H1 (cell line): ENCODE measurements around the gene SLC25A24. TPM values are rescaled to one million over a fixed set of nuclear protein-coding genes. Genes with fewer than 3 reads are reported as not detected.

ENCODE experiments used
- CTCF ChIA-PET: fragments of 300-600 bp; sonication (Branson Sonifier 250); formaldehyde crosslinking; loops from one replicate; lab custom pipeline; 2021; ENCODE audit not compliant: partially characterized antibody; lab: Charles Lee
- POLR2A ChIA-PET: fragments of 300-600 bp; sonication (Branson Sonifier 250); formaldehyde crosslinking; loops from one replicate; lab custom pipeline; 2021; ENCODE audit warnings: inconsistent platforms; ENCODE audit not compliant: partially characterized antibody; lab: Charles Lee
- DNase-seq, 2 experiments: peaks; one replicate each; pipeline versions ENCODE4 v3.0.0 to v3.0.0-alpha.2; 2010 to 2022; ENCODE audit warnings: low spot score in 2 of 2, low read depth in 1 of 2, mixed read lengths in 1 of 2
- FAIRE-seq: peaks from 2 replicates; lab custom pipeline; 2011; peaks lifted over from hg19 to GRCh38; lab: Jason Lieb, UNC
- H2AFZ ChIP-seq: 2 replicates; pipeline ENCODE4 v1.8.1; 2012; ENCODE audit warnings: low read length, inconsistent platforms
- H2AK5ac ChIP-seq: 2 replicates; pipeline ENCODE4 v1.6.1; 2013; ENCODE audit warnings: low read depth, low read length
- H2BK120ac ChIP-seq: replicated peaks from 2 replicates; pipeline ENCODE3; 2013; ENCODE audit warnings: low read depth, low read length, inconsistent platforms
- H2BK12ac ChIP-seq: 2 replicates; pipeline ENCODE4 v1.6.1; 2013; ENCODE audit warnings: low read depth, low read length
- H2BK15ac ChIP-seq: 2 replicates; pipeline ENCODE4 v1.6.1; 2013; ENCODE audit warnings: low read length
- H2BK20ac ChIP-seq: 2 replicates; pipeline ENCODE4 v1.6.1; 2013; ENCODE audit warnings: low read length
- H2BK5ac ChIP-seq: 2 replicates; pipeline ENCODE4 v1.6.1; 2013; ENCODE audit warnings: low read depth, low read length
- H3K14ac ChIP-seq: 2 replicates; pipeline ENCODE4 v1.6.1; 2013; ENCODE audit warnings: inconsistent platforms; ENCODE audit not compliant: insufficient read length
- H3K18ac ChIP-seq: 2 replicates; pipeline ENCODE4 v1.6.1; 2013; ENCODE audit warnings: low read length; ENCODE audit errors: extremely low read depth
- H3K23ac ChIP-seq: 2 replicates; pipeline ENCODE4 v1.6.1; 2013; ENCODE audit warnings: inconsistent platforms; ENCODE audit not compliant: insufficient read length
- H3K23me2 ChIP-seq: 2 replicates; pipeline ENCODE4 v1.6.1; 2013; ENCODE audit warnings: low read depth, low read length
- H3K27ac ChIP-seq: 2 replicates; pipeline ENCODE4 v1.6.1; 2011; ENCODE audit warnings: low read depth, low read length, inconsistent platforms
- H3K27me3 ChIP-seq, 4 experiments: replicated peaks in 1 of 4; 1 replicate in 1 of 4; 2 replicates in 3 of 4; pipeline versions ENCODE4 v1.6.1 to v1.8.1; 2011 to 2013; ENCODE audit warnings: low read length in 3 of 4, mild to moderate bottlenecking in 3 of 4, inconsistent platforms in 2 of 4, mixed read lengths in 2 of 4, moderate library complexity in 1 of 4; ENCODE audit not compliant: control insufficient read depth in 3 of 4, insufficient read depth in 3 of 4; ENCODE audit errors: extremely low read depth in 1 of 4
- H3K36me3 ChIP-seq, 4 experiments: 2 replicates each; pipeline versions ENCODE4 v1.6.1 to v1.8.1; 2011 to 2013; ENCODE audit warnings: mild to moderate bottlenecking in 4 of 4, low read length in 3 of 4, moderate library complexity in 2 of 4, control low read depth in 1 of 4, inconsistent platforms in 1 of 4; ENCODE audit not compliant: insufficient read depth in 4 of 4, control insufficient read depth in 2 of 4
- H3K4ac ChIP-seq: replicated peaks from 2 replicates; pipeline ENCODE3; 2013; ENCODE audit warnings: low read length, low read depth, mixed read lengths, inconsistent platforms; ENCODE audit not compliant: insufficient read length
- H3K4me1 ChIP-seq, 4 experiments: replicated peaks in 1 of 4; 1 replicate in 1 of 4; 2 replicates in 3 of 4; pipeline versions ENCODE4 v1.6.1 to v1.8.1; 2011 to 2013; ENCODE audit warnings: low read length in 3 of 4, inconsistent platforms in 2 of 4, mixed read lengths in 1 of 4; ENCODE audit not compliant: insufficient read depth in 4 of 4, control insufficient read depth in 3 of 4
- H3K4me2 ChIP-seq, 2 experiments: 2 replicates each; pipeline versions ENCODE4 v1.6.1 to v1.8.1; 2011 to 2013; ENCODE audit warnings: low read depth in 2 of 2, low read length in 2 of 2, control low read depth in 1 of 2, inconsistent platforms in 1 of 2, mild to moderate bottlenecking in 1 of 2; ENCODE audit not compliant: insufficient read depth in 1 of 2
- H3K4me3 ChIP-seq, 4 experiments: fragments of 200-600, 300-600 bp in 1 of 4; sonication (generic), shearing (Covaris generic), sonication (Bioruptor Twin) in 1 of 4; 2 replicates each; pipeline versions ENCODE4 v1.5.1 to v1.8.1; 2011 to 2016; ENCODE audit warnings: low read length in 4 of 4, low read depth in 3 of 4, control low read depth in 2 of 4, inconsistent platforms in 2 of 4, mild to moderate bottlenecking in 2 of 4, mixed read lengths in 1 of 4, moderate library complexity in 1 of 4; ENCODE audit not compliant: insufficient read depth in 2 of 4; ENCODE audit errors: extremely low read depth in 1 of 4
- H3K56ac ChIP-seq: replicated peaks from 2 replicates; pipeline ENCODE3; 2013; ENCODE audit warnings: low read depth, mild to moderate bottlenecking, mixed read lengths, low read length, inconsistent platforms; ENCODE audit not compliant: insufficient read length
- H3K79me1 ChIP-seq: 2 replicates; pipeline ENCODE4 v1.6.1; 2013; ENCODE audit warnings: low read depth, low read length, control low read depth
- H3K79me2 ChIP-seq, 2 experiments: 2 replicates each; pipeline versions ENCODE4 v1.6.1 to v1.8.1; 2012 to 2013; ENCODE audit warnings: low read length in 2 of 2, mild to moderate bottlenecking in 2 of 2, inconsistent platforms in 1 of 2; ENCODE audit not compliant: insufficient read depth in 2 of 2, control insufficient read depth in 1 of 2
- H3K9ac ChIP-seq, 4 experiments: replicated peaks in 1 of 4; 1 replicate in 1 of 4; 2 replicates in 3 of 4; pipeline versions ENCODE4 v1.6.1 to v1.8.1; 2011 to 2013; ENCODE audit warnings: low read depth in 3 of 4, low read length in 3 of 4, control low read depth in 2 of 4, mild to moderate bottlenecking in 2 of 4, moderate library complexity in 2 of 4, inconsistent platforms in 1 of 4; ENCODE audit errors: extremely low read depth in 1 of 4
- H3K9me3 ChIP-seq, 2 experiments: 2 replicates each; pipeline versions ENCODE4 v1.6.1 to v1.8.1; 2012 to 2013; ENCODE audit warnings: mild to moderate bottlenecking in 2 of 2, moderate library complexity in 2 of 2, control low read depth in 1 of 2, inconsistent platforms in 1 of 2, low read depth in 1 of 2, low read length in 1 of 2, mixed read lengths in 1 of 2; ENCODE audit not compliant: insufficient read depth in 2 of 2
- H4K20me1 ChIP-seq, 2 experiments: replicated peaks in 1 of 2; 2 replicates each; pipeline versions ENCODE3 to v1.8.1; 2011 to 2013; ENCODE audit warnings: inconsistent platforms in 2 of 2, low read length in 2 of 2, mild to moderate bottlenecking in 1 of 2; ENCODE audit not compliant: insufficient read depth in 2 of 2, control insufficient read depth in 1 of 2
- H4K5ac ChIP-seq: 2 replicates; pipeline ENCODE4 v1.6.1; 2013; ENCODE audit warnings: low read length, low read depth, mixed read lengths, inconsistent platforms; ENCODE audit not compliant: insufficient read length
- H4K8ac ChIP-seq: 2 replicates; pipeline ENCODE4 v1.8.0; 2013; ENCODE audit warnings: mild to moderate bottlenecking, moderate library complexity, low read length, inconsistent platforms; ENCODE audit not compliant: insufficient read depth; ENCODE audit errors: extremely low read depth
- H4K91ac ChIP-seq: replicated peaks from 2 replicates; pipeline ENCODE3; 2013; ENCODE audit warnings: low read length, mixed read lengths, inconsistent platforms; ENCODE audit not compliant: insufficient read length
- CBX5 ChIP-seq: fragments of 300-800, 300-1000 bp; sonication (generic); IDR thresholded peaks from 2 replicates; pipeline ENCODE4 v1.7.1; 2016; ENCODE audit warnings: antibody characterized with exemption, low read length, low read depth
- CBX8 ChIP-seq: fragments of 300-800, 300-1000 bp; sonication (generic); IDR thresholded peaks from 2 replicates; pipeline ENCODE4 v1.7.1; 2016; ENCODE audit warnings: low read depth, low read length, borderline replicate concordance
- CHD1 ChIP-seq: IDR thresholded peaks from 2 replicates; pipeline ENCODE4 v1.6.1; 2012; ENCODE audit warnings: low read depth, low read length, improper control_type of control experiment
- CHD2 ChIP-seq: IDR thresholded peaks from 2 replicates; pipeline ENCODE4 v1.6.1; 2012; ENCODE audit warnings: low read length, improper control_type of control experiment
- CTBP2 ChIP-seq: IDR thresholded peaks from 2 replicates; pipeline ENCODE4 v1.7.0; 2011; ENCODE audit warnings: borderline replicate concordance, mild to moderate bottlenecking, moderate library complexity, mixed read lengths, low read length; ENCODE audit not compliant: insufficient read depth, insufficient read length
- FOSL1 ChIP-seq: IDR thresholded peaks from 2 replicates; pipeline ENCODE4 v1.6.1; 2011; ENCODE audit warnings: mild to moderate bottlenecking, low read depth, low read length, moderate library complexity; ENCODE audit not compliant: insufficient read depth
- KDM1A ChIP-seq: fragments of 200-600, 300-600 bp; sonication (generic); IDR thresholded peaks from 2 replicates; pipeline ENCODE4 v1.7.1; 2016; ENCODE audit warnings: mild to moderate bottlenecking, low read length, borderline replicate concordance
- MAFK ChIP-seq: IDR thresholded peaks from 2 replicates; pipeline ENCODE4 v1.6.1; 2012; ENCODE audit warnings: low read depth, mild to moderate bottlenecking, improper control_type of control experiment, low read length
- NRF1 ChIP-seq: IDR thresholded peaks from 2 replicates; pipeline ENCODE4 v1.6.1; 2011; ENCODE audit warnings: mild to moderate bottlenecking, low read depth, low read length, improper control_type of control experiment
- POLR2A ChIP-seq, 2 experiments: IDR thresholded peaks; 1 replicate in 1 of 2; 2 replicates in 1 of 2; pipeline ENCODE4 v1.6.1; 2011; ENCODE audit warnings: low read depth in 2 of 2, low read length in 2 of 2, mild to moderate bottlenecking in 2 of 2; ENCODE audit errors: control extremely low read depth in 1 of 2
- RNF2 ChIP-seq: fragments of 200-900, 300-1000 bp; sonication (generic); IDR thresholded peaks from 2 replicates; pipeline ENCODE4 v1.7.1; 2016; ENCODE audit warnings: borderline replicate concordance, low read depth, mild to moderate bottlenecking, antibody characterized with exemption, low read length; ENCODE audit not compliant: poor library complexity, severe bottlenecking; ENCODE audit errors: missing control alignments
- RXRA ChIP-seq: IDR thresholded peaks from 2 replicates; pipeline ENCODE4 v1.6.1; 2011; ENCODE audit warnings: low read depth, mild to moderate bottlenecking, low read length, moderate library complexity; ENCODE audit not compliant: insufficient read depth
- SIX5 ChIP-seq: IDR thresholded peaks from 2 replicates; pipeline ENCODE4 v1.6.1; 2011; ENCODE audit warnings: mild to moderate bottlenecking, low read depth, low read length
- TEAD4 ChIP-seq: IDR thresholded peaks from 2 replicates; pipeline ENCODE4 v1.6.1; 2012; ENCODE audit warnings: low read depth, low read length, inconsistent platforms, mixed read lengths
- WGBS, 2 experiments: shearing (Covaris generic) in 1 of 2; methylation state at CpG; one replicate each; pipeline versions ENCODE4 v1.1.6 to v1.1.7; 2013 to 2015; ENCODE audit warnings: low lambda C conversion rate in 2 of 2, mixed read lengths in 2 of 2, inconsistent platforms in 1 of 2, low coverage in 1 of 2, missing lambda C conversion rate in 1 of 2; ENCODE audit not compliant: insufficient replicate concordance in 2 of 2, insufficient coverage in 1 of 2, insufficient read length in 1 of 2; ENCODE audit errors: extremely low coverage in 1 of 2, missing lambda C conversion rate in 1 of 2; 5-methylcytosine and 5-hydroxymethylcytosine counted together
- polyA plus RNA-seq, 7 experiments: library from polyadenylated mRNA; depleted of rRNA in 3 of 7; stranded (reverse) in 5 of 7; unstranded in 2 of 7; fragments of >200 nt in 5 of 7; fragments of 200-250 nt in 2 of 7; gene quantifications; 1 replicate in 5 of 7; 2 replicates in 1 of 7; 4 replicates in 1 of 7; pipeline versions ENCODE4 v1.2.1 to v1.2.3, GENCODE V29; 2011 to 2013; ENCODE audit warnings: missing spikeins in 2 of 7, mixed read lengths in 2 of 7
- total RNA-seq: library from RNA; stranded (reverse); fragmentation: NEBNext Ultra II Directional; extraction: Animal tissue kit (Norgen Biotek cat#: 25700); gene quantifications from 2 replicates; pipeline ENCODE4 v1.2.1, GENCODE V29; 2021

Gene SLC25A24
- total and polyA plus RNA-seq, 2 of the 8 experiments (the other 6 are each of a cell fraction or from before 2014, with no cell fraction given): 13.6 to 40.6 TPM

- Histone ChIP-seq H3K18ac (no peak overlapping the region), H3K79me2 (peaks cover 0 to 7% of the 10 kb centered on the region in 2 experiments; a peak in 2 of 4 replicates), H3K27ac (no peak overlapping the region), H2BK15ac (no peak overlapping the region), H3K36me3 (peaks cover 0 to 41% (median 21%) of the 10 kb centered on the region in 4 experiments; a peak in 5 of 8 replicates), H2BK20ac (no peak overlapping the region), H3K9me3 (peaks cover 21 to 22% of the 10 kb centered on the region in 2 experiments), H2AFZ (no peak overlapping the region), H3K4ac (no peak overlapping the region), H3K27me3 (no peaks in the 10 kb centered on the region), H2AK5ac (no peak overlapping the region), H3K79me1 (no peaks in the 10 kb centered on the region), H2BK5ac (no peak overlapping the region), H3K4me3 (no peak overlapping the region), H3K23me2 (no peaks in the 10 kb centered on the region), H3K4me2 (no peak overlapping the region), H3K23ac (no peak overlapping the region), H3K4me1 (no peaks in the 10 kb centered on the region), H4K91ac (no peak overlapping the region), H4K5ac (no peak overlapping the region), H4K8ac (no peak overlapping the region), H3K14ac (no peak overlapping the region), H3K56ac (no peak overlapping the region), H2BK120ac (no peak overlapping the region), H3K9ac (no peak overlapping the region), H4K20me1 (no peaks in the 10 kb centered on the region), H2BK12ac (no peak overlapping the region)
- POLR2A ChIA-PET: no interaction called here
- DNase-seq (no peak), FAIRE-seq (no peak)
- CTCF ChIA-PET: no interaction called here
- 82% methylated on average over 1 of the region's 1 CpG; no CpG with 5 or more reads in 1 of the 2 experiments for WGBS, 2 experiments
- TF ChIP-seq NRF1: no peak
- no peak for TF ChIP-seq CHD1
- TF ChIP-seq CTBP2: no peak
- TF ChIP-seq CBX5: no peak
- no peak for TF ChIP-seq RXRA
- TF ChIP-seq POLR2A (IDR thresholded peaks at IDR 0.05; ENCODE audit: control extremely low read depth in 1 of 2, low read depth in 2 of 2, low read length in 2 of 2): no peak
- no peak for TF ChIP-seq SIX5
- TF ChIP-seq TEAD4: no peak
- no peak for TF ChIP-seq KDM1A
- TF ChIP-seq CBX8: no peak
- TF ChIP-seq FOSL1: no peak
- no peak for TF ChIP-seq MAFK
- TF ChIP-seq RNF2: no peak
- TF ChIP-seq CHD2: no peak
Observed at GRCh38 chr1:108179018-108179417, 21.1 kb downstream of the SLC25A24 start.
